Measurements from ENCODE around the gene FBLN2. TPM values are rescaled to one million over a fixed set of nuclear protein-coding genes. Genes with fewer than 3 reads are reported as not detected.

FBLN2 gene
- polyA plus RNA-seq, 1 of the 3 experiments (the other 2 are of a cell fraction), result 5.2 TPM

DNA sequence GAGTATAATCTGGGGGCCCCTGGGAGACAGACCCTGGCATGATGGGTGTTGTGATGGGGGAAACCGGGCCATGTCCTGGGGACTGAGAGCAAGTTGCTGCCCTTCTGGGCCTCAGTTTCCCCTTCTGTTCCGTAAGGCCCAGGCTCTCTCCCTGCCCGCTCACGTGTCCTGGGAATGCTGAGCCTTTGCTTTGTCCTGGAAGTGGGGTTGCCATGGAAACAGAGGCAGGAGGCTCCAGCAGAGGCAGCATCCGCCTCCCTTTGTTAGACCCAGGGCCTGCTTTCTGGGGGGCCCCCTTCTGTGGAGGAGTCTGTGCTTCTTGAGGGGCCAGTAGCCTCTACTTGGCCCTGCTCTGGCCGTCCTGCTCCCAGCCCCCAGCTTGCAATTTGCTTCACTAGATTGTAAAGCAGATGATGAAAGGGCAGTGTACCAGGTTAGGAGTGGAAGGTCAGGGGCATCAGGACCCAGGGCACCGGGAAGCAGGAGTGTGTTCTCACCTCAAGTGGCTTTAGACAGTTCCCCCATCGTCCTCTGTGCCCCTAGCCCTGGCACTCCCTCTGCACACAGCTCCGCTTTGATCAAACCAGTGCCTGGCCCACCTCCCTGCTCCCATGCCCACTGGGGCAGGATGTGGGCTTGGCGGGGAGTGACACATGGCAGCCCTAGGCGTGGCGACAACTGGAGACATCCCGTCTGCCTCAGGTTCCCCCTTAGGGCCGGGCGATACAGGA is 105.6 kb downstream of the FBLN2 start (continued):
- TF ChIP-seq RAD21 (IDR thresholded peaks at IDR 0.05; ENCODE audit: low read length) (no peak), EZH2phosphoT487 (IDR thresholded peaks at IDR 0.05; ENCODE audit: borderline replicate concordance, low read depth) (no peak), TAF1 (IDR thresholded peaks at IDR 0.05; ENCODE audit: borderline replicate concordance, low read depth, low read length) (no peak), MEF2A (IDR thresholded peaks at IDR 0.05; ENCODE audit: borderline replicate concordance, low read depth) (no peak), SIN3A (IDR thresholded peaks at IDR 0.05; ENCODE audit: borderline replicate concordance, low read depth, low read length) (no peak)

DNA sequence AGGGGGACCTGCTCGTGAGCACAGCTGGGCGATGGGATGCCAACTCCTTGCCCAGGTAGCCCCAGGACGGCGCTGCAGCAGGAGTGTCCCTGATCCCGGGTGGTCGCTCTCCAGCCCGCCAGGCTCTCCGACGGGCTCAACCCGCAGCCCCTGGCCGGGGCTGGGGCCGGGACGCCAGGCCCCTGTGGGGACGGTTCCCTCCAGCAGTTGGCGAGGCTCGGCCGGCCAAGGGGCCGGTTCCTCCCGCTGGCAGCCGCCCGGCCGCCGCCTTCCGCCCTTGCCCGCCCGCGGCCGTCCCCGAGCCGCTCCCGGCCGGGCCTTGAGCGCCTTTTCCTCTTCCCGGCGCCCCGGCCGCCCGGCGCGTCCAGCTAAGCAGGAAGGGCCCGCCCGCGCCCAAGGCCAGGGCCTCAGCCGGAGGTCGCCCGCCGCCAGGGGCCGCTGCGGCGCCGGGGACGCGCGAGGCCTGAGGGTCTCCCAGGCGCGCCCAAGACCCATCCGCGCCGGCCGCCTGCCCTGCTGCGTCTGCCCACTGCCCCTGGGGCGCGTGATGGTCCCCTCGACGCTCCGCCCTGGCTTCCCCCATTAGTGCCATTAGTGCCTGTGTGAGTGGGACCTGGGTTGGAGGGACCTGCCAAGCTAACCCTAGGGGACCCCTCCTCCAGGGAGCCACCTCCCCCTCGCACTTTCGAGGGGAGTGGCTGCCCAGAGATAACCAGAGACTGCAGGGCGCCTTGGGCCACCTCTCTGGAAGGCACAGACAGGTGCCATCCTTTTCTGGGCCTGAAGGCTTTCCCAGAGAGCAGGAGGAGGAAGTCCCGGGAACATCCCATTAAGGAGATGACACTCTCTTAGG is 106.4 kb downstream of the FBLN2 start:
- Histone ChIP-seq H3K27ac (ENCODE audit: low read depth in 2 of 2, low read length in 1 of 2) (no peak overlapping the region), H3K9me3 (no peaks in the 10 kb centered on the region), H3K36me3 (replicated peaks in 1 of 2; ENCODE audit: control insufficient read depth in 1 of 2, insufficient read depth in 2 of 2, low read length in 1 of 2) (no peaks in the 10 kb centered on the region), H3K4me3 (ENCODE audit: low read depth in 2 of 2, low read length in 1 of 2) (no peak overlapping the region; a peak in 1 of 4 replicates), H3K27me3 (ENCODE audit: insufficient read depth) (no peaks in the 10 kb centered on the region), H4K20me1 (ENCODE audit: insufficient read depth) (no peaks in the 10 kb centered on the region), H3F3A (replicated peaks; ENCODE audit: insufficient read depth) (no peaks in the 10 kb centered on the region), H3K9me2 (no peaks in the 10 kb centered on the region), H3K9ac (no peak overlapping the region), H3K4me2 (no peak overlapping the region), H3K79me2 (ENCODE audit: insufficient read depth) (no peaks in the 10 kb centered on the region), H3K4me1 (ENCODE audit: control insufficient read depth in 1 of 2, insufficient read depth in 2 of 2, low read depth in 1 of 2, low read length in 1 of 2) (peaks cover 0 to 7% of the 10 kb centered on the region in 2 experiments; a peak in 1 of 4 replicates), H2AFZ (ENCODE audit: low read depth) (no peak overlapping the region)
- DNase-seq, result peak; percentile 96
- TF ChIP-seq CHD2 (IDR thresholded peaks at IDR 0.05; ENCODE audit: low read length, partially characterized antibody), result no peak
- TF ChIP-seq SMC3 (IDR thresholded peaks at IDR 0.05; ENCODE audit: low read depth, low read length), result peak; percentile 34
- TF ChIP-seq YY1 (IDR thresholded peaks at IDR 0.05; ENCODE audit: low read depth), result no peak
- TF ChIP-seq, protein P1, sequence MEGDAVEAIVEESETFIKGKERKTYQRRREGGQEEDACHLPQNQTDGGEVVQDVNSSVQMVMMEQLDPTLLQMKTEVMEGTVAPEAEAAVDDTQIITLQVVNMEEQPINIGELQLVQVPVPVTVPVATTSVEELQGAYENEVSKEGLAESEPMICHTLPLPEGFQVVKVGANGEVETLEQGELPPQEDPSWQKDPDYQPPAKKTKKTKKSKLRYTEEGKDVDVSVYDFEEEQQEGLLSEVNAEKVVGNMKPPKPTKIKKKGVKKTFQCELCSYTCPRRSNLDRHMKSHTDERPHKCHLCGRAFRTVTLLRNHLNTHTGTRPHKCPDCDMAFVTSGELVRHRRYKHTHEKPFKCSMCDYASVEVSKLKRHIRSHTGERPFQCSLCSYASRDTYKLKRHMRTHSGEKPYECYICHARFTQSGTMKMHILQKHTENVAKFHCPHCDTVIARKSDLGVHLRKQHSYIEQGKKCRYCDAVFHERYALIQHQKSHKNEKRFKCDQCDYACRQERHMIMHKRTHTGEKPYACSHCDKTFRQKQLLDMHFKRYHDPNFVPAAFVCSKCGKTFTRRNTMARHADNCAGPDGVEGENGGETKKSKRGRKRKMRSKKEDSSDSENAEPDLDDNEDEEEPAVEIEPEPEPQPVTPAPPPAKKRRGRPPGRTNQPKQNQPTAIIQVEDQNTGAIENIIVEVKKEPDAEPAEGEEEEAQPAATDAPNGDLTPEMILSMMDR (IDR thresholded peaks at IDR 0.05), result peak; percentile 54
- no peak for TF ChIP-seq FOXJ3 (CRISPR knock-in tag; IDR thresholded peaks at IDR 0.05)
- TF ChIP-seq RAD21 (IDR thresholded peaks at IDR 0.05; ENCODE audit: low read length), result peak; percentile 54
- ChIA-PET CTCF (interaction anchor here (0.6 to 24.4 kb wide), 52 partner anchors 9 to 850 kb away, joined by 3 to 979 read pairs (median 5); partner anchors contain the start of gene WNT7A), POLR2A (no interaction called here)
- 86% methylated on average over 1 of the region's 70 CpGs for WGBS (ENCODE audit: low lambda C conversion rate)

Measured in SK-N-SH (cell line).